H7 (cell line): ENCODE results near the gene KRTAP5-10. TPM values are rescaled to one million over a fixed set of nuclear protein-coding genes. Genes with fewer than 3 reads are reported as not detected.
"Not testable (repeated sequence)": the region's sequence is repeated elsewhere in the genome, so short reads cannot be mapped to it uniquely, and the experiment has no call there.

Source experiments
- DNase-seq: peaks from one replicate; pipeline ENCODE4 v3.0.0; 2012
- H3K27me3 ChIP-seq: 2 replicates; pipeline ENCODE4 v1.6.0; 2011; ENCODE audit warnings: mild to moderate bottlenecking, low read length; ENCODE audit not compliant: control insufficient read depth, insufficient read depth
- H3K36me3 ChIP-seq: replicated peaks from 2 replicates; pipeline ENCODE4 v1.5.1; 2011; ENCODE audit warnings: low read length; ENCODE audit not compliant: control insufficient read depth, insufficient read depth
- H3K4me3 ChIP-seq: 2 replicates; pipeline ENCODE4 v1.5.1; 2011; ENCODE audit warnings: low read depth, mild to moderate bottlenecking, control low read depth, low read length, moderate library complexity; ENCODE audit not compliant: insufficient read depth
- total RNA-seq: library from RNA; depleted of rRNA; stranded (reverse); fragments of >200 nt; shearing (Covaris generic); gene quantifications from 2 replicates; pipeline ENCODE4 v1.2.3, GENCODE V29; 2014

The KRTAP5-10 gene
- total RNA-seq, 1 experiment from 2014 or later = 0.14 TPM

DNA sequence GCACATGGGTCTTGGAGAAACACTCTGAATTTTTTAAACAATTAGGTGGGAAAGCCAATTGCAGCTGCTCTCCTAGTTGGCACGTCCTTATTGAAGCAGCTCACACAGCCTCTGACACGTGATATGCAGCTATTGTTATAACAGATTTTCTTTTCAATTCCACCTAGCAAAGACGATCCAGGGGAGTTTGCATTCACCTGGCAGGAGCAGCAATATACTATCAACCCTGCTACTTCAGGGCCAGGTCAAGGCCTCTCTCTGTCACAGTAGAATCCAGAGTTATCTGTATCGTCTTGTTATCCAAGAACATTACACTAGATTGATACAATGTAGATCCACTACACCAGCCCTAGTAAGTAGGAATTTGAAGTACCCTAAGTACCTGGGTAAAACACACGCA is 9.1 kb downstream of the KRTAP5-10 start:
- no peaks in the 10 kb centered on the region; the same call in 1 of the 2 replicates for H3K27me3 ChIP-seq
- H3K4me3 ChIP-seq = no peak overlapping the region
- no peak for DNase-seq
- no peaks in the 10 kb centered on the region for H3K36me3 ChIP-seq

DNA sequence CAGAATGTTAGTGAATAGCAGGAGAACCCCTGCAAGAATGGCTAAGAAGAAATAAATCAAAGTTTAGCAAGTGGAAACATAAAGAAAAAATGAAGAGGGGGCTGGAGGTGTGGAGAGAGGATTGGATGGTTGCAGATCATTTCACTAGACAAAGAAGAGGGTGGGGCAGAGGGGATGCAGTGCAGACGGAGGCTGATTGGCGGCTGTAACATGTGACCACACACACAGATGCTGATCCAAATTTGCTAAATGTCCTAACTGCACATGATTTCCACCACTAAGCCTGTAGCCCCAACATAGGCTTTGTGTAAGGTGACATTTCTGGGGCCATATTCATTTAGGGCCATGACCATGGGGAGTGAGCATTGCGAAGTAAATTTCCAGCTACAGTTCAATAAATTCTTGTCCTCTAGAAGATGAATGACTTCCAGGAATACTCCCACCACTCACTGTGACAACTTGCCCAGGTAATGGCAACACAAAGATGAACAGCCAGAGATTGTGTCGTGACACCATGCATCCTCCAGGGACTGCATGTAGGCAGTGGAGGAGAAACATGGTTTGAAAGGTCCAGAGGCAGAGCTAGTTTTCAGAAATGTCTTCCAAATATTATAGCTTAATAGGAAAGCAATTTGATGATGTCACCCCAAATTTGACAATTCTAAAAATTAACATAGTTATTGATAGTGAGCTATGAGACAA is 10.5 kb downstream of the KRTAP5-10 start:
- no peaks in the 10 kb centered on the region for H3K36me3 ChIP-seq
- DNase-seq = no peak
- H3K27me3 ChIP-seq = no peaks in the 10 kb centered on the region; the same call in 1 of the 2 replicates
- H3K4me3 ChIP-seq = no peak overlapping the region

DNA sequence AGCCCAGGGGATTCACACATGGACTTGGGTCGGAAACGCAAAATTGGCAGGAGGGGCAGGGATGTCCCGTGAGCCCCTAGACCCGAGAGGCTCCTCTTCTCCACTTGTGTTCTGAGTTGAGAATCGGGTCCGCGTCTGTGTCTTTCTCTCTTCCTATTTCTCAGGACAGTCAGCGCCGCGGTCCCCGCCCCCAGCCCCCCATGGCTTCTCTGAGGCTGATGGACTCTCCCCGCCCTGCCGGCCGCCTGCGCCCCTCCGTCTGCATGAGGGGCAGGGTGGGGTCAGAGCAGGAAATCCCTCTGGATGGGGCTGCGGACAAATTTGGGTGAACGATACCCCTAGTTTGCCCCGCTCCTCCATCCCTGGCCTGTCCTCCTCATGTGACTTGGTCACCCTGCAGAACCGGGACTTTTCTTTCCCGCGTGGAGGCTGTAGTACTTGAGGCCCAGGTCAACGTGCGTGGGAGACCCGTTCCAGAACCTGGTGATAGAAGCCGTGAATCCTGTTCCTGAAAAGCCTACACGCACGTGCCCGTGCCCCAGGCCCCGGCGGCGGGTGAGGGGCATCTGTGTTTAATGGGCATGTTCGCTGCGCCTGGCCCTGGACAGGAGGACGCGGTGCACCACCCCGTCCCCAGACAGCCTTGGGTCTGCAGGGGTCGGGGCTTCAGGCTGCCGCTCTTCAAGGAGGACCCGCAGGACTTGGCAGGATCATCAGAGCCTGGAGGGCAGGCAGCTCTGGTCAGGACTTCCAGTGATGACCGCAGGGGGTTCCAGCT is 11.5 kb downstream of the KRTAP5-10 start:
- not testable (repeated sequence) for DNase-seq, H3K4me3 ChIP-seq, H3K36me3 ChIP-seq, H3K27me3 ChIP-seq

DNA sequence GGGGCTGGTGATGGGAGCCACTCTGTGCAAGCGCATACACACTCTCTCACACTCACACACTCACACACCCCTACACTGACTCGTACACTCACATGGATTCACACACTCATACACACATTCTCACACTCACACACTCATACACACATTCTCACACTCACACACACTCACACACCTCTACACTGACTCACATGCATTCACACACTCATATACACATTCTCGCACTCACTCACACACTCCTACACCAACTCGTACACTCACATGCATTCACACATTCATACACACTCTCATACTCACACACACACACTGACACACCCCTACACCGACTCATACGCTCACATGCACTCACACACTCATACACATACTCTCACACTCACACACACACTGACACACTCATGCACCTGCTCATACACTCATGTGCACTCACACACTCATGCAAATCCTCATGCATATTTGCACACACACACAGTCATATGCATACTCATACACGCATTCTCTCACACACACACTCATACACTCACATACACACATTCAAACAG is 12.2 kb downstream of the KRTAP5-10 start:
- Histone ChIP-seq H3K4me3 (no peak overlapping the region), H3K36me3 (no peaks in the 10 kb centered on the region), H3K27me3 (no peaks in the 10 kb centered on the region; the same call in none of the 2 replicates)
- DNase-seq = no peak

DNA sequence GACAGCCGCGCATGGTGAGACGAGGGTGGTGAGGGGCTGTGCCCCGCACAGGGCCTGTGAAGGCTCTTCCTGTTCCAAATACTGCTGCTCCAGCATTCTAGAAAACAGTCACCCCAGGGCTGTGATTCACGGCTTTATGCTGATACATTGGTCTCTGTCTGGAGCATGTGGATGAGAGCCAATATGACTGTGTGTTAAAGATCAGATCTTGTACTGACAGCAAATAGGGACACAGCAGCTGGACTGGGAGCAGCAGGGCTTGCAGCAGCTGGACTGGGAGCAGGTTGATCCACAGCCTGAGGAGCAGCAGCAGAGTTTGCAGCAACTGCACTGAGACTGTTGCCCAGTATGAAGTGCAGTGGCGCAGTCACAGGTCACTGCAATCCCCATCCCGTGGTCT is 14.2 kb downstream of the KRTAP5-10 start:
- not testable (repeated sequence) for H3K36me3 ChIP-seq, H3K27me3 ChIP-seq, DNase-seq, H3K4me3 ChIP-seq

DNA sequence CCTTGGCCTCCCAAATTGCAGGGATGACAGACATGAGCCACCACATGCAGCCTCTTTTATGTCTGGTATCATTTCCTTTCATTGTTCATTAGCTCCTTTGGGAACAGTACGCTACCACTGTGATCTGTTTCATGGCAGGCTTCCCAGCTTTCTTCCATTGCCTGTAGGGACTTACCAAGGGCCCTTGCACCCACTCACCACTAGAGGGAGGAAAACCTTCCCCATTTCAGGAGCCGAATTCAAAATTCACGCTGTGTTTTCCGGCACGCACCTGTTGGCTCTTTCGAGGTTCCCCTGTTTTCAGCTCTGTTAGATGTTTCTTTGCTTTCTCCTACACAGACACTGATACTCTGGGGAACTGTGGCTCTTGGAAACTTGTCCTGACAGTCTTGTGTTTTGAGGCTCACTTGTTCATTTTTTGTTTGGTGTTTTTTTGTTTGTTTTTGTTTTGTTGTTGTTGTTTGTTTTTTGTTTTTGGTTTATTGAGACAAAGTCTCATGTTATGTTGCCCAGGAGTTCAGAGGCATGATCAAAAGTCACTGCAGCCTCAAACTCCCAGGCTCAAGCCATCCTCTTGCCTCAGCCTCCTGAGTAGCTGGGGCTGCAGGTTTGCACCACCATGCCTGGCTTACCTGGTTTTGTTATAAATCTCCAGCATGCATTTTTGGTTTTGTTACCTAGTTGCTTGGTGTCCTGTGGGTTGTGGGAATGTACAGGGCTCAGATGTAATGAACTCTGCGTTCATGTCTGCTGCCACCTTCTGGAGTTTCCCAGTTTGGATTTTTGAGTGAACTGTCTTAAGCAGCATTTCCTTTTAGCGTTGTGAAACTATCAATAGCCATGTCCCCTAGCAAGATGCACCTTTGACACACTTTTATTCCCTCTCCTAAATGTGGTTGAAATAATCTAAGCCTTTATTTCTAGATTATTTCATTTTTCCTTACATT is 15.0 kb downstream of the KRTAP5-10 start:
- no peaks in the 10 kb centered on the region for H3K36me3 ChIP-seq
- DNase-seq = peak; percentile 84
- H3K4me3 ChIP-seq = no peak overlapping the region
- H3K27me3 ChIP-seq = no peaks in the 10 kb centered on the region; the same call in none of the 2 replicates

DNA sequence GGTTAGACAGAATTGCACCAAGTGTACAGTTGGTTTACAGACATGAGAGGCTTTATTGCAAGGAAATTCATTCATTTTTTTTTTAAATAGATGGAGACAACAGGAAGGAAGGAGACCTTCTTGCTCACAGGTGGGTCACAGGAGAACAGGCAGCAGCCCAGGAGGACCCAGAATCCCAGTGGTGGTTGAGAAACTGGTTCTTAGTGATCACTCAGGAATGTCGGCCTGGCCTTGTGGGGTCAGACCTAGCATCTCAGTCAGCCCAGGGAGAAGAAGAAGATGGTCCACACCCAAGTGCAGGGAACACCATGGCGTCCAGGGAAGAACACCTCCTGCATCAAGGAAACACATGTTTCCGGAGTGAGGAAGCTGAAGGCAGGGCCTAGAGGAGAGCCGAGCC is 16.5 kb downstream of the KRTAP5-10 start:
- Histone ChIP-seq H3K36me3 (no peaks in the 10 kb centered on the region), H3K4me3 (no peak overlapping the region), H3K27me3 (no peaks in the 10 kb centered on the region; the same call in none of the 2 replicates)
- DNase-seq = no peak

DNA sequence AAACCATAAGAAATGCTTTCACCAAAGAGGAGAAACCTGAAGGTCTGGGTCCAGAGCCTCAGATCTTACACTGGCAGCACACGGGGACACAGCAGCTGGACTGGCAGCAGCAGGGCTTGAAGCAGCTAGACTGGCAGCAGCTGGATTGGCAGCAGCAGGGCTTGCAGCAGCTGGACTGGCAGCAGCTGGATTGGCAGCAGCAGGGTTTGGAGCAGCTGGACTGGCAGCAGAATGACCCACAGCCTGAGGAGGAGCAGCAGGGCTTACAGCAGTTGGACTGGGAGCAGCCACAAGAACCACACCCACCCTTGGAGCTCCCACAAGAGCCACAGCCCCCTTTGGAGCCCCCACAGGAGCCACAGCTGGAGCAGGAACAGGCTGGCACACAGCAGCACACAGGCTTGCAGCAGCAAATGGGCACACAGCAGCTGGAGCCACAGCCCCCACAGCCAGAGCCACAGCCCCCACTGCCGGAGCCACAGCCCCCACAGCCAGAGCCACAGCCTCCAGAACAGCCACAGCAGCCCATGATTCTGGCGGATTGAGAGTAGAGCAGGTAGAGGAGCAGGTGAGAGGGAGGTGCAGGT is 17.0 kb downstream of the KRTAP5-10 start, which contains the start of gene KRTAP5-11:
Gene KRTAP5-11 (minus strand): TSS at position 567 of the 587 bp plus-strand sequence. CDS start 38 bp downstream, at position 529.
- no peak within 1 kb of the TSS for H3K4me3 ChIP-seq
- H3K27me3 ChIP-seq = no peaks in the 10 kb centered on the region; the same call in none of the 2 replicates
- peak; percentile 14 for DNase-seq
- H3K36me3 ChIP-seq = no peaks in the 10 kb centered on the region

DNA sequence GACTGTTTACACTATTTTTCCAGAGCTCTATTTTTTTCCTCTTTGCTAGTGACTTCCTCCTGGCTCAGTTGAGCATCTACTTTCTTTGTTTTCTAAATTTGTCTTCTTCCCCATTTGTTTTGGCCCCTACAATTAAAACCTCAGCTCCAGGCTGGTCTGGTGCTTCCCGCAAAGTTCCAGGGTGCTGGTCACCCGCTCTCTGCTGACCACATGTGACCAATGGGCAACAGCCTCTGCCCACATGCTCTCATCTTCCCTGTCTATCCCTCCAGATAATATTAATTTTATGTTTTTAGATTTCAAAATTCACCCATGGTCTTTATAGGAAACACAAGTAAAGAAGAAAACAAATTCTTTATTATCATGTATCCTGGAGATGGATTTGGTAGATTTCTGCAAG is 17.6 kb downstream of the KRTAP5-10 start:
- not testable (repeated sequence) for H3K36me3 ChIP-seq

DNA sequence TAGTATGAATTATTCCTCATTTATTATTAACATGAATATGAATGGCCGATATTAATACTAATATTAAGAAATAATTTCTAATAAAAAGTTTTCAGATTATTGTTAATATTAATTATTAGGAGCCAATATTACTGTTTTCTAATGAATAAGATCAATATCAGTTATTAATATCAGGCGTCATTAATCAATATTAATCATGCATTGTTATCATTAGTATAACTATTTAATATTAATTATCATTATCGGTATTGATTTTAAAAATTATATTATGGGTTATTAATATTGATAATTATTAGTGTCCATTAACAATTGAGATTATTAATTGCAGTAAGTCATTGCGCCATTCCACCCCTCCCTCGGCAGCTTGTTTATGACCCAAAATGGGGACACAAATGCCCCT is 20.3 kb downstream of the KRTAP5-10 start:
- H3K4me3 ChIP-seq, H3K36me3 ChIP-seq, DNase-seq, H3K27me3 ChIP-seq: not testable (repeated sequence)

More for the DNA sequence above, 17.6 kb downstream of the KRTAP5-10 start:
- H3K4me3 ChIP-seq, H3K27me3 ChIP-seq: not testable (repeated sequence)
- DNase-seq = peak; percentile 12

DNA sequence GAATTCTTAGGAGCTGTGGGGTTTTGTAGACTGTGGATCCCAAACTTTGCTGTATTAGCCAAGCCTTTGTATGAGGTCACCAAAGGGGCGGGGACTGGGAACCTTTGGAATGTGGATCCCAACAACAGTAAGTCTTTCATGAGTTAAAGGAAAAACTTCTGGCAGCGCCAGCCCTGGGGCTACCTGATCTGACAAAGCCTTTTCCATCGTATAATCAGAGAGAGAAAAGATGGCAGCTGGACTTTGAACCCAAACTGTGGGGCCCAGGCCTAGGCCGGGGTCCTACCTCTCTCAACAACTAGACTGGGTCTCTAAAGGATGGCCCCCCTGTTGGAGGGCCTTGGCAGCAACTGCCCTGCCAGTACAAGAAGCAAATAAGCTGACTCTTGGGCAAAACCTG is 23.0 kb downstream of the KRTAP5-10 start:
- not testable (repeated sequence) for H3K36me3 ChIP-seq, H3K4me3 ChIP-seq, H3K27me3 ChIP-seq, DNase-seq

DNA sequence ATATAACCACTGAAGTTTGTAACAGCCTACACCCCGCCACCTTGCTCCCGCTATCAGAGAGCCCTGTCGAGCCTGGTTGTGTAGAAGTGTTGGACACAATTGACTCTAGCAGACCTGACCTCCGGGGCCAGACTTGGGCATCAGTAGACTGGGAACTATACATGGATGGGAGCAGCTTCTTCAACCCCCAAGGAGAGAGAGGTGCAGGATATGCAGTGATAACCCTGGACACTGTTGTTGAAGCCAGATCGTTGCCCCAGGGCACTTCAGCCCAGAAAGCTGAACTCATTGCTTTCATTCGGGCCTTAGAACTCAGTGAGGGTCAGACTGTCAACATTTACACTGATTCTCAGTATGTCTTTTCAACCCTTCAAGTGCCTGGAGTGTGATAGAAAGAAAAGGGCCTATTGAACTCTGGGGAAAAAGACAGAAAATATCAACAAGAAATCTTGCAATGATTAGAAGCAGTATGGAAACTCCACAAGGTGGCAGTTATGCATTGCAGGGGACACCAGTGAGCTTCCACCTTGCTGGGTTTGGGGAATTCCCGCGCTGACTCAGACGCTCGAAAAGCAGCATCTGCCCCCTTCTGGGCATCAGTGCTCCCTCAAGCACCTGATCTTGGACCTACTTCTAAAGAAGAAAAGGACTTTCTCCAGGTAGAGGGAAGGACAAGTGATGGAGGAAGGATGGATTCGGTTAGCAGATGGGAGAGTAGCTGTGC is 23.6 kb downstream of the KRTAP5-10 start:
- not testable (repeated sequence) for H3K27me3 ChIP-seq, H3K36me3 ChIP-seq, DNase-seq, H3K4me3 ChIP-seq

DNA sequence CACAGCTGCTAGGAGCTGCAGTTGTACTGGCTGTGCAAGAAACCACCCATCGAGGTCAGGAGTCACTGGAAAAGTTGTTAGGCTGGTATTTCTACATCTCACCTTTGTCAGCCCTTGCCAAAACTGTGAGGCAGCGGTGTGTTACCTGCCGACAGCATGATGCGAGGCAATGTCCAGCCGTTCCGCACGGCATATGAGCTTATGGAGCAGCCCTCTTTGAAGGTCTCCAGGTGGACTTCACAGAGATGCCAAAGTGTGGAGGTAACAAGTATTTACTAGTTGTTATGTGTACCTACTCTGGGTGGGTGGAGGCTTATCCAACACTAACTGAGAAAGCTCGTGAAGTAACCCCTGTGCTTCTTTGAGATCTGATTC is 24.2 kb downstream of the KRTAP5-10 start:
- H3K4me3 ChIP-seq, DNase-seq, H3K36me3 ChIP-seq, H3K27me3 ChIP-seq: not testable (repeated sequence)
